LoVo (cell line): ENCODE data around the gene DIP2C.
"Not testable (repeated sequence)": the region's sequence is repeated elsewhere in the genome, so short reads cannot be mapped to it uniquely, and the experiment has no call there.

Source experiments
- DNase-seq: peaks from one replicate; pipeline ENCODE4 v3.0.0-alpha.2; 2016; ENCODE audit warnings: low spot score

The DIP2C gene

DNA sequence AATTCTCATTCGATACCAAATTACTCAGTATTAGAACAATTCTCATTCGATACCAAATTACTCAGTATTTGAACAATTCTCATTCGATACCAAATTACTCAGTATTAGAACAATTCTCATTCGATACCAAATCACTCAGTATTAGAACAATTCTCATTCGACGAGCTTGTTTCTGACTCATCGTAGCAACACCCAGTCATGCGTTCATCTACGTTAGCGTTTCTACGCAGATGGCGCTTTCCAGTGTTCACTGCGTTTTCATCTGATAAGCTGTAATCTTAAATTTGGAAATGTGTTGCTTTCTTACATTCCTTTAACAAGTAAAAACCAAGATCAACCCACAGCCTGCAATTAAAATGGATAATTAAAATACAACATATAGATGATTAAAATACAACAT, 277.9 kb downstream of the DIP2C start:
- DNase-seq: no peak

DNA sequence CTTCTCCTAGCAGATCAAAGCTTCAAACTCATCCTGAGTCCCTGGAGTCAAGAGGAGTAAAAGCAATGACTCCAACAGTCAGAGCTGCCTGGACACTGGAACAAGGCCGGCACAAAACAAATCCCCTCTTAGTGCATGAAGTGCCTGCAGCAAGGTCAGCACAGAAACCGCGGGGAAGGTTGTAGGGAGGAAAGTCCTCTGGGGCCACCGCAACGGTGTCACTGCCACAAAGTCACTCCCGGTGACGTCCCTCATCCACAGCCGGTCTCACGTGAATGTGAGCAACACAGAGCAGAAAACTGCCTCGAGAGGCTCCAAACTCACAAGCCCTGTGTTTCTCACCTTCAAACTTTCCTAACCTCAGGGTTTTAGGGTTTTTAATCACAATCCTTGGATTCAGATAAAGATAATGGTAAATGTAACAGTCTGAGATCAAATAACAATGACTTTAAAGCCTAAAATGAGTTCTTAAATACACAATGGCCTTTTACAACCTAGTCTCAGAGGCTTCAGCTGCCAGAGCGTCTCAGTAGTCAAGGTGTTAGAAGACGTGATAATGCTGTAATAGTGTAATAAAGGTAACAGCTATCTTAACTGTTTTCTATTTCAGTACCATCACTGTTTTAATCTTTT, 279.9 kb downstream of the DIP2C start:
- DNase-seq: no peak

DNA sequence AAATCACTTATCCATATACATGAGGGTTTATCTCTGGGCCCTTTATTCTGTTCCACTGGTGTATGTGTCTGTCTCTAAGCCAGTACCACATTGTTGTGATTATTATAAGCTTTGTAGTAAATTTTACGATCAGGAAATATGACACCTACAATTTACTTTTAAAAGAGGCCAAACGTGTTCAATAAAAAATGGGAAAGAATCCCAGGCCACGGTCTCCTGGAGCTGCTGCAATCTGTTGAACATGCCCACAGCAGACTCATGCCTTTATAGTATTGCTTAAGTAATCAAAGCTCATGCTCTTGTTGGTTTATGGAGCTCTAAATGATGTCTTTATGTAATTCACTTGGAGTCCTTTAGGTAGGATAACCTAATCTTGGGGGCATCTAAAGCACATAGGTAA, 281.2 kb downstream of the DIP2C start:
- DNase-seq: no peak

- no peak for DNase-seq
Measured at GRCh38 chr10:406976-407375, 282.5 kb downstream of the DIP2C start.

DNA sequence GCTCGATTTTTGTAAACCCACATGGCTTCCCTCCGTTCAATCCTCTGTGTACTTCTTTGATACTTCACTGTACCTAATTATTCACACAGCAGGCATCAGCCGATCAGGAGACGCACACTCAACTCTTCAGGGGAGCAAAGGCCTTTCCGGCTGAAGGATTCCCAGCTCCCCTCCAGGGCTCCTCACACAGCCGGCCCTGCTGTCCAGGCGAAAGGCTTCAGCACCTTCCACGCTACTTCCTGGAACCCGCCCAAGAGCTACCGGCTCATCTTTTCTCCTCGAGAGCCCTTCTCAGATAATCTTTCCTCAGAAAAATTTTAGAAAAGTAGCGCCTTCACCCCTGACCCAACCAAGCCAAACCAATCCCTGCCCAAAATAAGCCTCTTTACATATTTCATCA, 283.8 kb downstream of the DIP2C start:
- no peak for DNase-seq

- no peak for DNase-seq
Measured at GRCh38 chr10:404991-405390, 284.5 kb downstream of the DIP2C start.

- no peak for DNase-seq
Measured at GRCh38 chr10:404346-404745, 285.1 kb downstream of the DIP2C start.

DNA sequence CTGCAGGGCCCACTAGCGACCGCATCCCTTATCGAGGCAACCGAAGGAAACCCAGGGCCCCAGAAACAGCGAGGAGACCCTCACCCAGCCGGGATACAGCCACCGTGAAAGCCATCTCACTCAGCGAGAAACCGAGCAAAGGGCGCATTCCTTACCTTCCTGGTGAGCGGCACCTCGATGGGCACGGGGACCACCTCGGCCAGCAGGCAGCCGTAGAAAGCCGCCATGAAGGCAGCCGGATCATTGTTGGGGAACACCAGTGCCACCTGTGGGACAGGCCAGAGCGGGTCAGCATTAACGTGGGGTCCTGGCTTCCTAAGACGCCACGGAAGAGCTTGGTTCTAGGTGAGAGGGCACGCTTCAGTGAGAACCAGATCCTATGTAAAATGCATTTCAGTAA, 290.5 kb downstream of the DIP2C start:
- no peak for DNase-seq

- DNase-seq: no peak
Measured at GRCh38 chr10:397321-398068, 292.0 kb downstream of the DIP2C start.

GRCh38 chr10:396535-397220, 292.8 kb downstream of the DIP2C start:
- DNase-seq: no peak

DNA sequence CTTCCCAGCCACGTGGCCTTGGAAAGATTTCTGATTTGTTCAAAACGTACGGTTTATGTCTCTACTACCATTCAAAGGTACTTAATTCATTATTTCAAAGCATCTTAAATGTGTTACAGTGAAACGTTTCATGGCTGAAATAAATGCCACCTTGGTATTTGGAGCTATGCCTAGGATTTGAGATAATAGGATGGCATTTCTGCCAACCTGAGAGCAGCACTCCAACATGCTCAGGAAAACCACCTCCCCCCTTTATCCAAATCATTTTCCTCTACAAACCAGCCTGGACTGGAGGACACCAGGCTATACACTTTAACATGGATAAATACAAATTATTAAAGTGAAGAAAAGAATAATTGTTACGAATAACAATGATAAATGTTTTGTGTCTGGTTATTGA, 293.4 kb downstream of the DIP2C start:
- DNase-seq: no peak

GRCh38 chr10:395665-396064, 293.8 kb downstream of the DIP2C start:
- no peak for DNase-seq

- not testable (repeated sequence) for DNase-seq
Measured at GRCh38 chr10:394439-395101, 294.9 kb downstream of the DIP2C start.

DNA sequence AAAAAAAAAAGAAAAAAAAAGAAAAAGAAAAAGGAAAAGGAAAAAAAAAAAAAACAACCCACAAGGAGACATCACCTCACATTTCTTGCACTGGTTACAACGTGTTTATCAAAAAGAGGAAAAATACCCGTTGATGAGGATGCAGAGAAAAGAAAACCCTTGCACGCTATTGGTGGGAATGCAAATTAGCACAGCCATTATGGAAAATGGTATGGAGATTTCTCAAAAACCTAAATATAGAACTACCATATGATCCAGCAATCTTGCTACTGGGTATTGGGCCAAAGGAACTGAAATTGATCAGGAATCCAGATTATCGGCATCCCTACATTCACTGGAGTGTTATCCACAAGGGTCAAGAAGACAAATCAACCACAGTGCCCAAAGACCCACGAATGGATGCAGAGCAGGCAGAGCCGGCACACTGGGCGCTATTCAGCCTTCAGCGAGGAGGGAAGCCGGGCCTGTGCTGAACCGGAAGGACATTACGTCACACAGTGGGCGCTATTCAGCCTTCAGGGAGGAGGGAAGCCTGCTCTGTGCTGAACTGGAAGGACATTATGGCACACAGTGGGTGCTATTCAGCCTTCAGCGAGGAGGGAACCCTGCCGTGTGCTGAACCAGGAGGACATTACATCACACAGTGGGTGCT, 295.6 kb downstream of the DIP2C start:
- DNase-seq: no peak

- DNase-seq: no peak
Measured at GRCh38 chr10:393106-393745, 296.2 kb downstream of the DIP2C start.

GRCh38 chr10:392705-393037, 296.8 kb downstream of the DIP2C start:
- no peak for DNase-seq

- no peak for DNase-seq
Measured at GRCh38 chr10:391847-392704, 297.4 kb downstream of the DIP2C start.

DNA sequence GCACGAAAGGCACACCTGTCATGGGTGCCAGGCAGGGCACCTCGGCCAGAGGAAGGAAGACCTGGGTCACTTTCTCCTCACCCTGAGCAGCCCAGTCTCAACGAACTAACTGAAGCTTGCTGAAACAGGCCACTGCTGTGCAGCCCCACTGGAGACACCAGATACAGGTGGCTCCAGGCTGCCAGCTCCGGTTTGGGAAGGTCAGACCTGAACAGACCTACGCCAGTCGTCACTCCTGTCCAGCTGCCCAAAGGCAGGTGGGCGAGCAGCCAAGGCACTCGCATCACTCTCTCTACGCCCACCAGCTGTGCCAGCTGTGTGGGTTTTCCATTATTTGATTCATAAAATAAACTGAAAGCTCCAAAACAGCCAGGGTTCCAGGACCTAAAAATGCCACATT, 298.2 kb downstream of the DIP2C start:
- DNase-seq: no peak

DNA sequence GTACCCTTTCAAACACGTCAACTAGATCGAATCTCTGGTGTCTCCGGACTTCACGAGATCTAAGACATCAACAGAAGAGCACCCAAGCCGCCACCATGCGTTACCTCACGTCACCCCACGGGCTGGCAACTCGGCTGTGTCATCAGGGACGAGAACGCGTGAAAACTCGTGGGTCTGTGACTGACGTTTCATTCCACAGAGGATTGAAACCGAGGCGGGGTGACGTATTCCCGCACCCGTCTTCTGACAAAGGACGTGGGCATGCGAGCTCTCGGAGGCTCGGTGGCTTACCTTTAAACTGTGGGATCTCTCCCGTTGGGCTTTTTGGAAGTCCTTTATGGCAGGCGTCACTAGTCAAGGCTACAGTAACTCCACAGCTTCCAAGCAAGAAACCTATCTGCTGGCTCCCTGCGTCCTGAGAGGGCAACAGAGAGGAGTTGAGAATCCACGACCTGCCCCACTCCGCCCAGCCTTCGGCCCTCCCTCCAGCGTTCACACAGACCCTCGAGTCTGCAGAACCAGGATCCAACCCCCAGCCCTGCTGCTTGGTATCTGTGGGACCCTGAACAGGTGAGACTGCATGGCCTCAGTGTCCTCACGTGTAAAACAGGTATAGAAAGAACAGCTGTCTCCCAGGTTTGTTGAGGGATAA, 298.9 kb downstream of the DIP2C start:
- DNase-seq: no peak

- no peak for DNase-seq
Measured at GRCh38 chr10:389836-390448, 299.5 kb downstream of the DIP2C start.
